Medulla oblongata (tissue), 1 donor: ENCODE measurements around the gene RBM43.
A peak's percentile ranks its signal among the peaks of the same experiment; 100 is the strongest.
"Not testable (repeated sequence)": the region's sequence is repeated elsewhere in the genome, so short reads cannot be mapped to it uniquely, and the experiment has no call there.

Experiments used
- DNase-seq: peaks from one replicate; pipeline ENCODE4 v3.0.0-alpha.2; 2015; ENCODE audit errors: extremely low spot score

Gene RBM43

DNA sequence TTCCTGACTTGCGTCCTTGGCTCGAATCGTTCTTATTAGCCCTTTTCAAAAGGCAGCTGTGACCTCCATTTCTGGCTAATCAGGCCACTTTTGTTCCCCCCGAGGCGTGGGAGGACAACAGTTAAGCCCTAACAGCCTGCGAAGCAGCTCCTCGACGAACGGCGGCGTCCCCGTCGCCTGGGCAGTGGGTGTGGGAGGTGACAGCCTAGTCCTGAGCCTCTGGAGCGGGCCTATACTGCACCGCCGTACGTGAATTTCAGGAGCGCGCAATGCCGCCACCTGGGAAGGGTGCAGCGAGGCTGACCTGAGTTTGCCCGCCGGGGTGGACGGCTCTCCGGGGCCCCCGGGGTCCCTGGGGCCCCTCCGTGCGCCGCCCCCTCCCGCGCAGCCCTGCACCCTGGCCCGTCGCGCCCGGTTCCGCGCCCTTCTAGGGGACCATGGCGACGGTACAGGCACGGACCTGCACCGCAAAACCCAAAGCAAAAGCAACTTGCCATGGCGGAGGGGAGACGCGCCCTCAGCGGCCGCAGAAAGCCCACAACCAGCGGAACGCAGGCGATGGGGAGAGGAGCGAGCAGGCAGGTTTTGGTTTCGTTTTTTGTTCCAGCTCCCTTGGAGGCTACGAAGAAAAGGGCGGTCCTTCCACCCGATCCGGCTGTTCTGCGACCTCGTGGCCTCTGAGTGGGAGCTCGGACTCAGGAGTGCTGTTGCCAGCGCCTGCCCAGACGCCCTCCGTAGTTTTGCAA, at the start of gene RBM43:
Gene RBM43 (minus strand): TSS at position 633 of the 746 bp plus-strand sequence. CDS start 136 bp downstream, at position 497.
- peak; percentile 87 for DNase-seq

DNA sequence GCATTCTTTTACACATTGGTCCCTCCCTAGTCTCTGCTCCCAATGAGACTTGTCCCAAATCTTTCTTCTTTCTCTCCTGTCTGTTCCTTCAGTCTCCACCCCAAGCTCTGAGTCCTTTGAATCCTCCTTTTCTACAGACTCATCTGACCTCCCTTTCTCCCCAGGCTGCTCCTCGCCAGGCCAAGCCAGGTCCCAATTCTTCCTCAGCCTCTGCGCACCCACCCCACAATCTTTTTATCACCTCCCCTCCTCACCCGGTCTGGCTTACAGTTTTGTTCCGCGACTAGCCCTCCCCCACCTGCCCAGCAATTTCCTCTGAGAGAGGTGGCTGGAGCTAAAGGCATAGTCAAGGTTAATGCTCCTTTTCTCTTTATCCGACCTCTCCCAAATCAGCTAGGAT, 48.6 kb upstream of the RBM43 start:
- not testable (repeated sequence) for DNase-seq

DNA sequence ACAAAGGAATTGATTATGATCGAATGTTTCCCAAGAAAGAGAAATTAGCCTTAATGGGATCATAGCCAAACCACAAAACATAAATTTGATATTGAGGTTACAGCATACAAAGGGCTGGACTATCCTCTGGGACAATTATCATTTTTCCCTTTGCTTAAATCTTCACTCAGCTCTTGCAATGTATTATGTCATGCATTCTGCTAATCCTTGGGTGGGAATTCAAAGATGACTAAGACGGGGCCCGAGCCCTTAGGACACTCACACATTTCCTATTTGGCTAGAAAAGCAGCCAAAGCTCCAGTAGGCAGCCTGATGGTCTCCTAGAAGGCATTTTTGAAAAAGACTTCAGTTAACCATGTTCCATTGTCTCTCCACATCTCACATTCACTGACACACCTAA, 45.0 kb upstream of the RBM43 start:
- DNase-seq, result no peak

DNA sequence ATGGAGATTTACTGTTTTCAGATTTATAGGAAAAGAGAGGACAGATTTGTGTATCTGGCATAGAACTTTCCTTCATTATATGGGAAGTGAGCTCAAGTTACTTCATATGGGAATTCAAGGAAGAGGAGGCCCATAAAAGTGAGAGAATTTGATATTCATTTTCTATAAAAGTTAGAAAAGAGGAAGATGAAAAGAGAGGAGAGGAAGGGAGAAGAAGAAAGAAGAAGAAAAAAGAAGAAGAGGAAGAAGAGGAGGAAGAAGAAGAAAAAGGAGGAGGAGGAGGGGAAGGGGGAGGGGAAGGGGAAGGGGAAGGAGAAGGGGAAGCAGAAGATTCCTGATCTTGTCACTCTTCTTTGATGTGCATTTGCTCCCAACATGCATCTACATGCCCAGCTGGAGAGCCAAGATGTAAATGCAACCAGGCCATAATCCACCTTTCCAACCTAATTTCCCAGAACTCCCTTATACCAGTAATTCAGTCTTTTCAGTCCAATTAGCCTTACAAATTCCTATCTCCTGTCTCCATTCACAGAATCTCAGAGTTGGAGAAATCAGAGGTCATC, 43.5 kb upstream of the RBM43 start:
- no peak for DNase-seq

DNA sequence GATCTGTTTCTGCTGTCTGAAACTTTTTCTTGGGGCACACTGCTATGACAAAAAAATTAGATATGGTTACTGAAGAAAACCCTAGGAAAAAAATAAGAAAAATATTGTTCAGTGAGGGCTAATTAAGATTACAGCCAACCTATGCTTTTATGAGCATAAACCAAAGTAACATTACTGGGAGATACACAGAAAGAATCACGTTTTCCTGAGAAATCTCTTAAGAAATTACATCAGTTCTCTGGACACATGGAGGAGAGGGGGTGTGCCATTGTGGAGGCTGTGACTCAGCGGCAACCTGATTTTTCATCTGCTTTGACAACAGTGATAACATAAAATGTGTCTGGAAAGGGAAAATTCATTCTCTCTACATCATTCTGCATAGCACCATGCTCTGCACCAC, 41.2 kb upstream of the RBM43 start:
- DNase-seq, result no peak

DNA sequence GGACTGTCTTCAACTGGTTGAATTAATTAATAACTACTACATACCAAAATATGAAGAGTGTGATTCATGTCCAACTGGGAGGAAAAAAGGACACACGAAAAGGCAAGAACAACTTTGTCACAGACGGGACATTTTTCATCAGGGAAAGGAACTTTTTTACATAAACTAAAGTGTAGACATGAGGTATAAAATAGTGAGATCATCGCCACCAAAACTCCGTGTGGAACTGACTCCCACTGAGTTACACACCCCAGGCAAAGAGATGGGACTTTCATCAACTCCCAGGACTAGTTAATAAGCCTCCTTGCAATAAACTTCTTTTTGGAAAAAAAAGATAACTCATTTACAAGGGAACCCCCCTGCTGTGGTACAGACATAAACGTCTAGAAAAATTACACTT, 40.7 kb upstream of the RBM43 start:
- DNase-seq, result no peak

DNA sequence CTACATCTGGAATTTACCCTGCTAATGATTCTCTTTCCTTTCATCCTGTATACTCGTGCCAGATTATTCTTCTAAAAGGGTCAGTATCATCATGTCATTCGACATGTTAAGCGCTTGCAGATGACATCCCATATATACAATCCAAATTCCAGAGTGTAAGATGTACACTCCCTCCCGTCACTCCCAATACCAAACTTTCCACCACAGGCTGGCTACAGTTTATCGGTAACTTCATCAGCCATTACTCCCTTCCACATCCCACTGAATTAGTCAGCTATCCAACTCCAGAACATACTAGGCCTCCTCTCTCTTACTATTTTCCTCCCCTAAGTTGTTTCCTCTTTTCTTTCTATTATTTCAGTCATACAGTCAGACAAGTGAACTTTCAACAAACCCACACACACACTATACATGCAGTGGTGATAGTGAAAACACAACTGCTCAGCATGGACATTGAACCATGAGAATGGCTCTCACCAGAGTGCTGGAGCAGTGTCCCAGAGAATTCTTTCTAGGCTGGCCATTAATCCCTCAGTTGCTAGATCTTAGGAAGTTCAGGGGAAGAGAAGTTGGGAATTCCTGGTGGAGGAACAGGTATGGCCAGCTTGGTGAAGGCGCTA, 38.4 kb upstream of the RBM43 start:
- no peak for DNase-seq

DNA sequence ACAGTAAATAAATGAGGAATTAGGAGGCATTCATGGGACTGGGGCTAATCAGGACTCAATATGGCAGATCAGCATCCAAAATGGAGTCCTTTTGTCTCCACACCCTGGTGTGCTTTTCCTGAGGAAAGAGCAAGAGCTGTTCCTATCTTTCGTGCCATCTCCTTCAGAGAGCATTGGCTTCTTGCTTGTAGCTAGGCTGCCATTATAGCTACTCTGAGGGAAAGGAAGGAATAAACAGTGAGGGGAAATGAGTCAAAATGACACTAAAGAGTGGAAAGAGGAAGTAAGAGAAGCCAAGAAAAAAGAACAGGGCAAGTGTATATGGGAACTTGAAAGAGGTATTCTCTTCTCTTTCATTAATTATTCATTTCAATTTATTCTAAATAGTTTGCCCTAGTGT, 36.2 kb upstream of the RBM43 start:
- DNase-seq, result peak; percentile 79

DNA sequence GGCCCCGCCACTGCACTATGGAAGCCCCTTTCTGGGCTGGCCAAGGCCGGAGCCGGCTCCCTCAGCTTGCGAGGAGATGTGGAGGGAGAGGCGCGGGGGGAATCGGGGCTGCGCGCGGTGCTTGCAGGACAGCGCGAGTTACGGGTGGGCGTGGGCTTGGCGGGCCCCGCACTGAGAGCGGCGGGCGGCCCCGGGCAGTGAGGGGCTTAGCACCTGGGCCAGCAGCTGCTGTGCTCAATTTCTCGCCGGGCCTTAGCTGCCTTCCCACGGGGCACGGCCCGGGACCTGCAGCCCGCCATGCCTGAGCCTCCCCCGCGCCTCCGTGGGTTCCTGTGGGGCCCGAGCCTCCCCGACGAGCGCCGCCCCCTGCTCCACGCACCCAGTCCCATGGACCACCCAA, 34.3 kb upstream of the RBM43 start:
- DNase-seq, result not testable (repeated sequence)

DNA sequence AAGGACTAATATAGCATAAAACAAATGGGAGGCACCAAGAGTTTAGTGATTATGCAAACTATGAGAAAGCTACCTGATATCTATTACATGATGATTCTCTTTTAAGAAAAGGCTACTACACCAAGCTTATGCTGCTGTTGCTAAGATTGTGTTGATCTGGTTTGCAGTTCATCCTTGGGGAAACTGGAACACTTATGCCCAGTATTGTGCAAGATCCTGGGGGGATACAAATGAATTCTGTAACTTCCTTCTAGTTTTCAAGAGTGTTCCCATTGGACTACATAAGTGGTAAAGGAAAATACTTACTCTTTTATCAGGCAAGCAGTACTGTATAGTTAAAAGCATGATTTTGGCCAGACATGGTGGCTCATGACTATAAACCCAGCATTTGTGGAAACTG, 30.9 kb upstream of the RBM43 start:
- DNase-seq, result no peak

DNA sequence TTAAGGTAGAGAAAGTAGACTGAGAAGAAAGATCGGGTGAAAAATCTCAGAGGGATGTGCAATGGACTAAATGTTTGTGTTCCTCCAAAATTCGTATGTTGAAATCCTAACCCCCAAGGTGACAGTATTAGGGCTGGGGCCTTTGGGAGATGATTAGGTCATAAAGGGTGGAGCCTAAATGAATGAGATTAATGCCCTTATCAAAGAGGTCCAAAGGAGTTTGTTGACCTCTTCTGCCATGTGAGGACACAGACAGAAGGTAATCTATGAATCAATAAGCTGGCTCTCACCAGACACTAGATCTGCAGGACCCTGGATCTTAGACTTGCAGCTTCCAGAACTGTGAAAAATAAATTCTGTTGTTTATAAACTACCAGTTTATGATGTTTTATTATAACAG, 30.5 kb upstream of the RBM43 start:
- no peak for DNase-seq

DNA sequence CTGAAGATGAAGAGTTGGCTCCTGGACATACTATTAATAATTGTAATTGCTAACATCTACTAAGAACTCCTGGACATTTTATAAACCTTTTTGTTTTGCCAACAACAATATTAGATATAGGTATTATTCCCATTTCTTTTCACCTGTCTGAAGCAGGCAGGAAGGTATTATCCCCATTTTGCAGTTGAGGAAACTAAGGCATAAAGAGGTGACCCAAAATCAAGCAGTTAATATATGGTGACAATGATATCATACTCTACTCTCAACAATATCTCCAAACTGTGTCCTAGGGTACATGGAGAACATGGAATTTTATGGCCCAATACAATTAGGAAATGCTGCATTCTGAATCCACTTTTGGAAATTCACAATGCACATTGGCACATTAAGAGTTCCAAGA, 29.6 kb upstream of the RBM43 start:
- no peak for DNase-seq

DNA sequence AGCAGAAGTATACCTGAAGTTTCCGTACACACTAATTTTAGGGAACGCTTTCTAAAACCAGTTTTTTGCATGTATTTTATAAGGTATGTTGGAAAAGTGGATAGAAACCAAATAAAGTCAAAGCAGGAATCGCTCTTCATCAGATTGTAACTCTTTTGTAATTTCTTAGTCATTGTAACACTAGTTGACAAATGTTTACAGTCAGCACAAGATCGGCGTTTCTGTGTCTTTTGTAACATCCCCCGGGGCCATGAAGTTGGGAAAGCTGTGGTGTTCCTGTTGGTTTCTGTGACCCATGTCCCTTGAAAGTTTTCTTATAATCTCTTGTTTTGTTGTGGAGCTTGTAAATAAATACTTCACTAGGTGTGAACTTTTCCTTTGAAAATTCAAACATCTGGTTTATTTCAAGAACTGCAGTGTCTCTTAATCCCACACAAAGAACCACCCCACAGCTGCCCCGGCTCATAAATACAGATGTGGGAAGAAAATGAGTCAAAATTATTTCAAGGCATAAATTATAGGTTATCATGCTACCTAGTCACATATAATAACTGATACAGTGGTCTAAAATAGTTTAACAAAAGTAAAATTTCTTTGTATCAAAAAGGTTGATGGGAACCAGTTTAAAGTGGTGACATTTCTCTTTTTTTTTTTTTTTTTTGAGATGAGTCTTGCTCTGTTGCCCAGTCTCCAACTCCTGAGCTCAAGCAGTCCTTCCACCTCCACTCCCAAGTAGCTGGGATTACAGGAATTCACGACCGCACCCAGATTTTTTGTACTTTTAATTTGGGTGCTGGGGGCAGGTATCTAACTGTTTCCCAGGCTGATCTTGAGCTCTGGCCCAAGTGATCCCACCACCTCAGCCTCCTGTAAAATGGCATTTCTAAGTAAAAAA, 28.6 kb upstream of the RBM43 start:
- DNase-seq, result peak; percentile 53

DNA sequence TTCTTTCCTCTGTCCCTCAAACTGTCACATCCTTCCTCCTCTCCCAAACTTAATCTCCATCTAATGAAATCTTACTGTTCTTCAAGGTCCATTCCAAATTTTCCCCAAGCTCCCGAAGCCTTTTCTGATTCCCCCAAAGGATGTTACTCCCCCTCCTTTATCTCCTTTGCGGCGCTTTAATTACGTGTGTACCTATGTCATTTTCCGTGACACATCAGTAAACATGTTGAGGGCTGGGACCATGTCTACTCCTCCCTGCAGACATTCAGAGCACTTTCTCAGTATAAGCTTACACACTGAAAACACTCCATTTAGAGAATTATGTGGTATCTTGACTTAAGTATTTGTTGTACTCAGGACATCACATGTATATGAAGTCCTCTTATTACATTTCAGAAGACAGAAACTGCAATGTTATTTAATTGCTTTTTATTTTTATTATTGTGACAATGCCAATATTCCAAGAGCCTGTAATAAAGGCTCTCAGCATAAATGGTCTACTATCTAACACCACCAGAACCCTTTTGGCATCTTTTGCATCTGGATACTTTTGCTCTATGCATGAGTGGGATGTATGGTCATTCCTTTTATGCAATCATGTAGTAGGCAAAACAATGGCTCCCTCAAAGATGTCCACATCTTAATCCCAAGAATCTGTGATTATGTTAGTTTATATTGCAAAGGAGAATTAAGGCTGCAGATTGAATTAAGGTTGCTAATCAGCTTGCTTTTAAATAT, 26.0 kb upstream of the RBM43 start:
- no peak for DNase-seq

DNA sequence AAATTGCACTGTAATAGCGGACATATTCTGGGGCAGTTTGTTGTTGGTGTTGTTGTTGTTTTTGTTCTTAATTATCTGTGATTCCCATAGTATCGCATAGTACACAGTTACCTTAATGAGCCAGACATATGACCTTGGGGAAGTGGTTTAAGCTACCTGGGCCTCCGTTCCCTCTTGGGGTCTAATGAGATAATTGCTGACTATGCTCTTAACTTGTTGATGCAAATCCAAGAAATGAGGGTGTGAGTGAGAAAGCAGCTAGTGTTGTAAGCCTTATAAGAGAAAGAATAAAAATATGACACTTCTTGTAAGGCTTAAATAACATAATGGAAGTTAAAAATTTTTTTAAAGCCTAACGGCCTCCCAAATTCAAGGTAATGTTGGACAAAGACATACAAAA, 20.7 kb upstream of the RBM43 start:
- DNase-seq, result no peak

DNA sequence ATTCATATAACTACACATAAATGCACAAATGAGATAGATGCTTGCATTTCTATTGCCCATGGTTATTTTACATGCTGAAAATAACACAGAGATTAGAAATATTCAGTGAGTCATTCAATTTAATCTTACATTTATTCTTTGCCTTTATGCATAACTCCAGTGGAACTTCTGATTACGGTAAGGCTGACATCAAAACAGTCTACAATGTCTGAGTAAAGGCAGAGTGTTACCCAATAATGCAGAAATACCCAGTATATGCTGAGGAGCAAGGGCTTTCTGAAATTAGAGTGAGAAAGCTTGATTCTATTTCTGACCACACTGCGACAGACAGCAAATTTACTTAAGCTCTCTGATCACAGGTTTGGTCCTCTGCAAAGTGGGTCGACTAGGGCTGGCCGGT, 18.6 kb upstream of the RBM43 start:
- no peak for DNase-seq

DNA sequence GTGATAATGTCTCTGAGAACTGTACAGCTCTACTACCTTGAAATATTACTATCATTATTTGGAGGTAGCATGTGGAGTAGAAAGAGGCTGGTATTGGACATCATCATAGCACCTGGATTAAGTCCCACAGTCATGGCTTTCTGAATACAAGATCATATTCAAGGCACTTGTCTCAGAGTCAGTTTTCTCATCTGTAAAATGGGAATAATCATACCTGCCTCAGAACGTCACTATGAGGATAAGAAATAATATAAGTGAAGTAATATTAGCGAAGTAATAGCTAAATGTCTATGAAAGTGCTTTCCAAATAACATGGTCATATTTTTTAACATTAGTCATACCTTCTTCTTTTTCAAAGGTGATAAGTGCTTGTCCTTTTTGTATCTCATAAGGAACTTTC, 16.8 kb upstream of the RBM43 start:
- DNase-seq, result no peak

DNA sequence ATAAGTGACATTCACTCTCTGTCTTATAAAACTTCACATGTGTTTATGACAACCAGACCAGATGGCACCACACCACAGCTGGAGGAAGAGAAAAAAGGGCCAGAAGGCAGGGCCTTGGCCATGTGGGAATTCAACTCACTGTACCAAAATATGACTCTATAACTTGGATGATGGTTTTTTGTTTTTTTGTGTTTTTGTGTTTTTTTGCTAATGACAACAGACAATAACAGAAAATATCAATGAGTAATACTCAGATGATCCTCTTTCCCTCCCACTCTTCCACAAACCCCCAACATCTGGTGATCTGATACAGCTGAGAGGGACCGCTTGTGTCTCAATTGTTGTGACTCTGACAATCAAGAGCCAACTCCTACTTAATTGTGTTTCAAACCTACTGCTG, 15.4 kb upstream of the RBM43 start:
- no peak for DNase-seq

DNA sequence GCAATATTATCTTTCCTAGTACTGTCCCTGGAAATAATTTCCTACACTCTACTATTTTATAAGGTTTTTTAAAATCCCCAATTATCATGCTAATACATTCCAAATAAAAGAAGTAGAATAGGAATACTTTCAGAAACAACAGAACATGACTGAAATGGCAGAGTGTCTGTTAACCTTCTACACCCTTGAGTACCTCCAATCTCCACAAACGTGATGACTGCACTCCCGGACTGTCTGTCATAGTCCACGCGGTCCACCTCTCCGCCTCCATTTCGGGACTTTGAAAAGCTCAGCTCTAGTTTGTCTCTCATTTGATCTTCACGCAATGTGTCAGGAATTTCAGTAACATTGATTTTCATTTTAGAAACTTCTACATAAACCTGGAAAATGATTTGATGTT, 13.6 kb upstream of the RBM43 start:
- no peak for DNase-seq

DNA sequence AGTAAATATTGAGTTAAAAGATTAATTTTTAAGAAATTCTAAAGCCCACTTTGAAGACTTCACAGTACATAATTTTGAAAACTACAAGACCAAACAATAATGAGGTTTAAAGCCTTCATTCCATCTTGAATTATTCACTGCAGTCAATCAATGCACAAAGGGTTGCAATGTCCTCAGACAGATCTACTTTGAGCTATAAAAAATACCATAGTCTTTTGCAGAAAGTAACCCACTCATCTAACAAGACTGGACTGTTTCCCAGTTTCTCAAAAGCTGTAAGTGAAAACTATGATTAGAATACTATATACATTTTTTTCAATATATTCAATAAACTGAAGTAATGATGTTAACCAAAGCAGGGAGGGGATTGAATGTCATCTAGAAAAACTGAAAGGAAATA, 10.2 kb upstream of the RBM43 start:
- DNase-seq, result no peak

DNA sequence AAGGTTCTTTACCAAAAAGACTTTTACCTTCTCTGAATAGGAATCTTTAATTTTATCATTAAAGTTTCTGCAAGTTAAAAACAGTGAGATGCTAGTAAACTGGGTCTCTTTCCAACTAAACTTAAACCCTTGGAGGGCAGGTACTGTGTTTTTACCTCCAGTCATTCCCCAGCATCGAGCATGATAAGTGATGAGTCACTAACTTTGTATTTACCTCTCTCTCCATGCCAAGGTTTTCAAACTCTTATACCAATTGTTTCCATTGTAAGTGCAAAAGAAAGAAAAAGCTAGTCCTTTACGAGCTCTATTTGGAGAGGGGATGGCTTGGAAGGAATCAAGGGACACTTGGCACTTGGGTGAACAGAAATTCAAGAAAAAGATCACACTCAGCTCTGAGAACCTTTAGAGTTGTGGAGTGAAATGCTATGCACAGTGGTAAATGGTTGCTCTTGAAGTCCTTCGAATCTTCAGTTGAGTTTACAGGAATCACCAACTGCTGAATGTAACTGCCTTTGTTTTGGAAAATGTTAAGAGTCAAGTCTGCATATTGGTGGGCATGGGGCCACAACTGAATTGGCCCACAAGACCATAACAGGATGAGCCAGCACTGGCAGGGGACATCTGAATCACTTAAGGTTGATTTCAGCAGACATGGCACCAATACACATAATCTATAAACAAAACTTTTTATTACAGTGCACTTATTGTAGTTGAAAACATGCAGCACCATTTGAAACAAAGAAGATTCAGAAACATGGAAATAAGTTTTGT, 8.3 kb upstream of the RBM43 start:
- no peak for DNase-seq
